ENCODE results near the gene BBS1. TPM values are rescaled to one million over a fixed set of nuclear protein-coding genes. Genes with fewer than 3 reads are reported as not detected.
"Not testable (repeated sequence)": the region's sequence is repeated elsewhere in the genome, so short reads cannot be mapped to it uniquely, and the experiment has no call there.

The BBS1 gene
- total RNA-seq (2014; rRNA removed; shearing (Covaris generic)) (8.7 and 14.7 TPM in 2 replicates), total RNA-seq (2022) (15.2 and 15.7 TPM in 2 replicates), Bru-seq, nascent RNA (percentile 40 among the genes with signal in this experiment), BruChase-seq, experiment 1, labeled RNA remaining after a 6-hour chase (percentile 61 among the genes with signal in this experiment), BruChase-seq, experiment 2, labeled RNA remaining after a 2-hour chase (percentile 60 among the genes with signal in this experiment)
- long read RNA-seq, partial matches to known transcripts: 1 of 14 reads
- long read RNA-seq, other reads (novel, unspliced or antisense): 11 of 14 reads

GRCh38 chr11:66510271-66510989 is at the start of gene BBS1:
Gene BBS1 (plus strand): TSS chr11:66510635. CDS start chr11:66510660, 25 bp downstream.
- Histone ChIP-seq H3K4me1 (ENCODE audit: insufficient read depth, low read length, poor library complexity, severe bottlenecking) (peaks cover 4% of the 10 kb centered on the region), H3K9me2 (ENCODE audit: insufficient read depth, low read length) (no peaks in the 10 kb centered on the region), H3K4me2 (ENCODE audit: low read length) (peak within 1 kb of the TSS; percentile 73), H3K36me3 (ENCODE audit: insufficient read depth, low read length) (peaks cover 6% of the 10 kb centered on the region; the same call in 1 of the 2 replicates), H3K79me2 (ENCODE audit: insufficient read depth, low read depth, low read length) (no peaks in the 10 kb centered on the region), H4K20me1 (ENCODE audit: insufficient read depth, low read length) (no peaks in the 10 kb centered on the region), H3K9me3 (ENCODE audit: low read length) (no peaks in the 10 kb centered on the region), H2AFZ (ENCODE audit: low read length) (peak within 1 kb of the TSS; percentile 82), H3K4me3 (ENCODE audit: low read depth, low read length, poor library complexity, severe bottlenecking) (peak within 1 kb of the TSS; percentile 72), H3K27ac (ENCODE audit: low read depth, low read length, poor library complexity, severe bottlenecking) (no peak within 1 kb of the TSS)
- TF ChIP-seq EZH2phosphoT487 (IDR thresholded peaks at IDR 0.05; ENCODE audit: borderline replicate concordance, low read depth, low read length) (no peak), CTCF (conservative IDR thresholded peaks at IDR 0.05; ENCODE audit: low read length) (no peak)
- ChIA-PET CTCF (ENCODE audit: unreplicated experiment) (no interaction called here), POLR2A (interaction anchor here (0.5 to 0.7 kb wide), 2 partner anchors 28 to 49 kb away, joined by 3 to 4 read pairs; no protein-coding TSS in a partner anchor)
- BruUV-seq (replicated peaks): TSS peak; percentile 41
- peak; percentile 71 for DNase-seq (ENCODE audit: low spot score)
- intact Hi-C loops (cut with micrococcal nuclease; ENCODE audit: unreplicated experiment): no loop called here

DNA sequence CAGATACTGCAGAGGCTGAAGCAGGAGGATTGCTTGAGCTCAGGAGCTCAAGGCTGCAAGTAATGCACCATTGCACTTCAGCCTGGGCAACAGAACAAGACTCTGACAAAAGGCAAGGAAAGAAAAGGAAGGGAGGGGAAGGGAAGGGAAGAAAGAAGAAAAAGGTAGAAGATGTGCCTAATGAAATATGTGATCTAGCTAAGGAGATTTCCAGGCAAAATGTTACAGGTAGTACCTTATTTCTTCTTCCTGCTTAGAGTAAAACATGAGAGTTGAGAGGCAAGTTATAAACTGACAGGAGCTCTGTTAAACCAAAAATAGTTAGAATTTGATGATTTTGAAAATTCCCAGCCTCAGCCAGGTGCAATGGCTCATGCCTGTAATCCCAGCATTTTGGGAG is 48.4 kb upstream of the BBS1 start:
- H3K27ac ChIP-seq (ENCODE audit: low read depth, low read length, poor library complexity, severe bottlenecking): no peak overlapping the region
- H2AFZ ChIP-seq (ENCODE audit: low read length): no peak overlapping the region
- H3K36me3 ChIP-seq (ENCODE audit: insufficient read depth, low read length): peaks cover 9% of the 10 kb centered on the region; the same call in 1 of the 2 replicates
- ChIA-PET CTCF (ENCODE audit: unreplicated experiment) (no interaction called here), POLR2A (no interaction called here)
- intact Hi-C loops (cut with micrococcal nuclease; ENCODE audit: unreplicated experiment): no loop called here
- no peak for TF ChIP-seq EZH2phosphoT487 (IDR thresholded peaks at IDR 0.05; ENCODE audit: borderline replicate concordance, low read depth, low read length)
- TF ChIP-seq CTCF (conservative IDR thresholded peaks at IDR 0.05; ENCODE audit: low read length): no peak
- no peaks in the 10 kb centered on the region for H3K79me2 ChIP-seq (ENCODE audit: insufficient read depth, low read depth, low read length)
- H3K9me2 ChIP-seq (ENCODE audit: insufficient read depth, low read length): no peaks in the 10 kb centered on the region
- no peak overlapping the region for H3K4me3 ChIP-seq (ENCODE audit: low read depth, low read length, poor library complexity, severe bottlenecking)
- no peak overlapping the region for H3K4me2 ChIP-seq (ENCODE audit: low read length)
- no peaks in the 10 kb centered on the region for H4K20me1 ChIP-seq (ENCODE audit: insufficient read depth, low read length)
- H3K9me3 ChIP-seq (ENCODE audit: low read length): peaks cover 18% of the 10 kb centered on the region
- DNase-seq (ENCODE audit: low spot score): no peak
- no TSS peak for BruUV-seq (replicated peaks)
- peaks cover 58% of the 10 kb centered on the region for H3K4me1 ChIP-seq (ENCODE audit: insufficient read depth, low read length, poor library complexity, severe bottlenecking)

GRCh38 chr11:66462911-66463310 is 47.5 kb upstream of the BBS1 start:
- no peak for DNase-seq (ENCODE audit: low spot score)
- Histone ChIP-seq H3K9me3 (ENCODE audit: low read length) (peaks cover 18% of the 10 kb centered on the region), H3K27ac (ENCODE audit: low read depth, low read length, poor library complexity, severe bottlenecking) (no peak overlapping the region), H3K36me3 (ENCODE audit: insufficient read depth, low read length) (peaks cover 9% of the 10 kb centered on the region; the same call in 1 of the 2 replicates), H3K4me1 (ENCODE audit: insufficient read depth, low read length, poor library complexity, severe bottlenecking) (peaks cover 55% of the 10 kb centered on the region), H3K4me2 (ENCODE audit: low read length) (no peak overlapping the region), H3K4me3 (ENCODE audit: low read depth, low read length, poor library complexity, severe bottlenecking) (no peak overlapping the region), H3K79me2 (ENCODE audit: insufficient read depth, low read depth, low read length) (no peaks in the 10 kb centered on the region), H4K20me1 (ENCODE audit: insufficient read depth, low read length) (no peaks in the 10 kb centered on the region), H2AFZ (ENCODE audit: low read length) (no peak overlapping the region), H3K9me2 (ENCODE audit: insufficient read depth, low read length) (no peaks in the 10 kb centered on the region)
- ChIA-PET POLR2A (no interaction called here), CTCF (ENCODE audit: unreplicated experiment) (no interaction called here)
- no peak for TF ChIP-seq CTCF (conservative IDR thresholded peaks at IDR 0.05; ENCODE audit: low read length)
- no peak for TF ChIP-seq EZH2phosphoT487 (IDR thresholded peaks at IDR 0.05; ENCODE audit: borderline replicate concordance, low read depth, low read length)
- no TSS peak for BruUV-seq (replicated peaks)
- intact Hi-C loops (cut with micrococcal nuclease; ENCODE audit: unreplicated experiment): no loop called here

GRCh38 chr11:66464116-66464515 is 46.3 kb upstream of the BBS1 start:
- H3K36me3 ChIP-seq (ENCODE audit: insufficient read depth, low read length); H3K4me3 ChIP-seq (ENCODE audit: low read depth, low read length, poor library complexity, severe bottlenecking); BruUV-seq (replicated peaks); H4K20me1 ChIP-seq (ENCODE audit: insufficient read depth, low read length); H3K4me2 ChIP-seq (ENCODE audit: low read length); H3K9me2 ChIP-seq (ENCODE audit: insufficient read depth, low read length); CTCF ChIA-PET (ENCODE audit: unreplicated experiment); intact Hi-C loops (cut with micrococcal nuclease; ENCODE audit: unreplicated experiment); H2AFZ ChIP-seq (ENCODE audit: low read length); POLR2A ChIA-PET; H3K27ac ChIP-seq (ENCODE audit: low read depth, low read length, poor library complexity, severe bottlenecking); H3K79me2 ChIP-seq (ENCODE audit: insufficient read depth, low read depth, low read length); DNase-seq (ENCODE audit: low spot score): not testable (repeated sequence)
- Histone ChIP-seq H3K4me1 (ENCODE audit: insufficient read depth, low read length, poor library complexity, severe bottlenecking) (peaks cover 43% of the 10 kb centered on the region), H3K9me3 (ENCODE audit: low read length) (peaks cover 18% of the 10 kb centered on the region)
